Activated CD4-positive, alpha-beta memory T cell treated with anti-CD3 and anti-CD28 coated beads for 36 hours (primary cell): Measurements from ENCODE around the gene ATP6AP1. TPM values are rescaled to one million over a fixed set of nuclear protein-coding genes. Genes with fewer than 3 reads are reported as not detected.

Source experiments
- CTCF ChIA-PET: fragments of 350-600 bp; sonication (Branson Sonifier 250); formaldehyde crosslinking; loops from one replicate; lab custom pipeline; 2021; ENCODE audit warnings: antibody characterized with exemption, inconsistent platforms; lab: Charles Lee
- POLR2A ChIA-PET: fragments of 350-600 bp; sonication (Branson Sonifier 250); formaldehyde crosslinking; loops from one replicate; lab custom pipeline; 2021; ENCODE audit warnings: antibody characterized with exemption; lab: Charles Lee
- DNase-seq: peaks from one replicate; pipeline ENCODE4 v3.0.0-alpha.2; 2020
- H3K27ac Mint-ChIP-seq: one replicate; pipeline ENCODE4 v1.8.0; 2021; ENCODE audit warnings: mixed read lengths
- H3K27me3 Mint-ChIP-seq: one replicate; pipeline ENCODE4 v1.8.0; 2021; ENCODE audit warnings: mixed read lengths
- H3K36me3 Mint-ChIP-seq: one replicate; pipeline ENCODE4 v1.8.0; 2021; ENCODE audit warnings: mixed read lengths
- H3K4me1 Mint-ChIP-seq: one replicate; pipeline ENCODE4 v1.8.0; 2021; ENCODE audit warnings: low read depth, mixed read lengths
- H3K4me3 Mint-ChIP-seq: one replicate; pipeline ENCODE4 v1.8.0; 2021; ENCODE audit warnings: mild to moderate bottlenecking, mixed read lengths
- H3K9me3 Mint-ChIP-seq: one replicate; pipeline ENCODE4 v1.8.0; 2021; ENCODE audit warnings: mixed read lengths
- intact Hi-C: fragments of 100-400 bp; cut with micrococcal nuclease; formaldehyde crosslinking; loops from one replicate; pipeline ENCODE4 v1.15.1; 2023
- total RNA-seq, 2 experiments: library from RNA; stranded (reverse); gene quantifications; one replicate each; pipeline ENCODE4 v1.2.3, GENCODE V29; 2021

The ATP6AP1 gene
- total RNA-seq, 2 experiments from 2014 or later: 30.8 to 31.6 TPM

DNA sequence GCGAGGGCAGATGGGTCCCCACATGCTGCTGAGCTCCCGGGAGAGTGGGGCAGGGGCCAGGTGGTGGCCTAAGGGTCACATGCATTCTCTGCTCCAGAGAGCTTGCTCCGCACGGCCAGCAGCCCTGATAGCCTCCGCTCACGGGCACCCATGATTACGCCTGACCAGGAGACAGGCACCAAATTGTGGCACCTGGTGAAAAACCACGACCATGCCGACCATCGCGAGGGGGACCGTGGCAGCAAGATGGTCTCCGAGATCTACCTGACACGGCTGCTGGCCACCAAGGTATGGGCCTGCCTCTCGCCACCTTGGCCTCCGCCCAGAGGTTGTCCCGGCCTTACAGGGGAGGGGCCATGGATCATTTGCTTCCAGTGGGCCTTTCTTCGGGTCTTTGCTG, 41.4 kb downstream of the ATP6AP1 start:
- ChIA-PET POLR2A (no interaction called here), CTCF (no interaction called here)
- no peaks in the 10 kb centered on the region for H3K9me3 Mint-ChIP-seq
- H3K36me3 Mint-ChIP-seq: no peaks in the 10 kb centered on the region
- H3K27ac Mint-ChIP-seq: no peak overlapping the region
- H3K4me3 Mint-ChIP-seq: no peak overlapping the region
- intact Hi-C loops: no loop called here
- H3K27me3 Mint-ChIP-seq: no peaks in the 10 kb centered on the region
- H3K4me1 Mint-ChIP-seq: no peaks in the 10 kb centered on the region
- DNase-seq: no peak

DNA sequence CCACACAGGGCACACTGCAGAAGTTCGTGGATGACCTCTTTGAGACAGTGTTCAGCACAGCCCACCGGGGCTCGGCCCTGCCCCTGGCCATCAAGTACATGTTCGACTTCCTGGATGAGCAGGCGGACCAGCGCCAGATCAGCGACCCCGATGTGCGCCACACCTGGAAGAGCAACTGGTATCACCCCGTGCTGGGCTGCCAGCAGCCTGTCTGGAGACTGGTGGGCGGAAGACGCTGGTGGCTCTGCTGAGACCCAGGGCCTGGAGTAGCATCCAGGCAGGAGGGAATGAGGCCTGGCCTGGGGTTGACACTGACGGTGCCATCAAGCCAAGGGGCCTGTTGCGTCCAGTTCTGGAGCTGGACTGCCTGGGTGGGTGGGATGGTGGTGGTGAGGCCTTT, 42.0 kb downstream of the ATP6AP1 start:
- CTCF ChIA-PET: no interaction called here
- Mint-ChIP-seq H3K4me1 (peaks cover under 1% of the 10 kb centered on the region), H3K4me3 (no peak overlapping the region), H3K36me3 (no peaks in the 10 kb centered on the region), H3K27me3 (no peaks in the 10 kb centered on the region), H3K9me3 (no peaks in the 10 kb centered on the region), H3K27ac (no peak overlapping the region)
- intact Hi-C loops: no loop called here
- POLR2A ChIA-PET: no interaction called here
- DNase-seq: no peak

DNA sequence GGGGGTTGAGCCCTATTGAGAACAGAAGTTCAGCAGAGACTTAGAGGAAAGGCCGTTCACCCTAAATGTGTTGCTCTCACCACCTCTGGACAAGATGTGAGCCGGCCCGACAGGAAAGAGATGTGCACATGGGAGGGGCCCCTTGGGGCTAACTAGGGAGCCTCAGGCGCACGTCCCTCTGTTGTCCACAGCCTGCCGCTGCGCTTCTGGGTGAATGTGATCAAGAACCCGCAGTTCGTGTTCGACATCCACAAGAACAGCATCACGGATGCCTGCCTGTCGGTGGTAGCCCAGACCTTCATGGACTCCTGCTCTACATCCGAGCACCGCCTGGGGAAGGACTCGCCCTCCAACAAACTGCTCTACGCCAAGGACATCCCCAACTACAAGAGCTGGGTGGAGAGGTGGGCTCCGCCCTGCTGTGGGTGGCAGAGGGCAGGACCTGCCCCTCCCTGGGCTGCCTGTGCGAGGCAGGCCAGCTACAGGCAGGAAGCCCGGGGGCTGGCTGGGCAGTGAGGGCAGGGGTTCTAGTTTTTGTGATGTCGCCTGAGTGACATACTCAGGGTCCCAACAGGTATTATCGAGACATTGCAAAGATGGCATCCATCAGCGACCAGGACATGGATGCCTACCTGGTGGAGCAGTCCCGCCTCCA, 42.6 kb downstream of the ATP6AP1 start:
- Mint-ChIP-seq H3K27me3 (no peaks in the 10 kb centered on the region), H3K9me3 (no peaks in the 10 kb centered on the region), H3K27ac (no peak overlapping the region), H3K4me3 (no peak overlapping the region), H3K4me1 (peaks cover 3% of the 10 kb centered on the region), H3K36me3 (no peaks in the 10 kb centered on the region)
- ChIA-PET POLR2A (no interaction called here), CTCF (no interaction called here)
- intact Hi-C loops: no loop called here
- DNase-seq: no peak

DNA sequence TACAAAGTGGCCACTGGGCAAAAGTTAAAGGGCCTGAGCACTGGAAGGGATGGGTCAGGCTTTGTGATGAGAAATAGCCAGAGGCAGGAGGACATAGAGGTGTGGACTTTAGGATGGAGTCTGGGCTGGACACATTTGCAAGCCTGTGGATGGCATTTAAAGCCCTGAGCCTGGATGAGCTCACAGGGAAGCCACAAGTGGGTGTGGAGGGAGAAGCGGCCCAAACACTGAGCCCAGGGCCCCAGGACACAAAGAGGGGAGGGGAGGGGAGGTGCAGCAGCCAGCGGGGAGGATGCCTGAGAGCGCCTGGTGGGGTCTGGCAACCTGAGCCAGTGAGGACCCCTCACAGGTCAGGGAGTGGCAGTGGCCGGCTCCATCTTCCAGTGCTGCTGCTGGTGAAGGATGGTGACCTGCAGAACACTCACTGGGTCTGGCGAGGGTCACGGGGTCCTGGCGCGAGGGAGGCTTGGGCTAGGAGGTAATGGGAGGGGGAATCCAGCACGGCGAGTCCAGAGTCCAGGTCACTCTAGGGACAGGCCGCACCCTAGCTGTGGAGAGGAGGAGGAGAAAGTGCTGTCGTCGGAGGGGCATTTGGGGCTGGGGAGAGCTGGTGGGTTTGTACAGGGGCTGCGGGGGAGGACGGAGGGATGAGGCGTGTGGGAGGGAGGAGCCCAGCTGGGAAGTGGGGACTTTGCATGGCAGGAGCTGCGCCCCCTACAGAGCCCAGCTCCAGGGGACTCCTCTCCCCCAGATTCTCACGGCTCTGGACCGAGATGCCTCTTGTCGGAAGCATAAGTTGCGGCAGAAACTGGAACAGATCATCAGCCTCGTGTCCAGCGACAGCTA, 43.6 kb downstream of the ATP6AP1 start:
- H3K4me1 Mint-ChIP-seq: peaks cover 3% of the 10 kb centered on the region
- DNase-seq: no peak
- CTCF ChIA-PET: no interaction called here
- H3K4me3 Mint-ChIP-seq: no peak overlapping the region
- no peaks in the 10 kb centered on the region for H3K9me3 Mint-ChIP-seq
- H3K27ac Mint-ChIP-seq: no peak overlapping the region
- no peaks in the 10 kb centered on the region for H3K27me3 Mint-ChIP-seq
- no peaks in the 10 kb centered on the region for H3K36me3 Mint-ChIP-seq
- intact Hi-C loops: no loop called here
- POLR2A ChIA-PET: interaction anchor here (0.7 kb wide), 1 partner anchor 19 kb away, joined by 3 read pairs; no protein-coding TSS in a partner anchor

DNA sequence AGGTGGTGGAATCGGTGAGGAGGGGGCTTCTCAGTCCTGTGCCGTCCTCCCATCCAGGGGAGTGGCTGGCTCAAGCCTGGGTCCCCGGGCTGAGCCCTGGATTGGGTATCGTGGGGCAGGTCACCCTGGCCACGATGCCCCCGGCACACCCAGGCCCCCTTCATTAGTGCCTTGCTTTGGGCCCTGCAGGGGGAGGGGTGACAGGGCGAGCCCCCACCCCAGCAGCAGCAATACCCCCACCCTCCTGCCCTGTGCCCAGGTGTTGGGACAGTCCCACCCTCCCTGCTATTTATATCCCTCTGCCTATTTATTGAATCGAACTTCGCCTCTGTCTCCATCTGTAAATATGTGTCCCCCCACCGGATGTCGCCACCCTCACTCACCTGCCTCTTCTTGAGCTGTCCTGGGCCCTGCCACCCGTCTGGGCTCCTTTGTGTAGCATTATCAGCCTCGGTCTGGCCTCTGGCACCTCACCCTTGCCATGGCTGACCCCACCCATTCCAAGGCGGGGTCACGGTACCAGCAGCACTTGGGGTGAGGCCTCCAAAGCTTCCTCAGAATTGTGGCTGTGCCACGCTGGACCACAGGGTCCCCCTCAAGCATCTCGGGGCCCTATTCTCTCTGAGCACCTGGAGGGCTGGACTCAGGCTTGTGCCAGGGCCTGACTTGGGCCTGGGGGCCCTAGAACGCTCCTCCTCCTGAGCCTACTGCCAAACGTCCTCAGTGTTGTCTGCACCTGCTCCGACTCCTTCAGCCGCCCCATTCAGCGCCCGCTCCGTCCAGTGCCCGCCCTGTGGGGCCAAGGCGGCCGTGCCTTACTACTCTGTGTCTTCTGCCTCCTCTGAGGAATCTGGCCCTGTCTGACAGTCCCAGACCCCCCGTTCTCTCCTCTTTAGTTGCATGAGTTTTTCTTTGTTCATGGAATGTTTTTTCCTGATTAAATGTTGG, 44.5 kb downstream of the ATP6AP1 start:
- no peaks in the 10 kb centered on the region for H3K27me3 Mint-ChIP-seq
- H3K4me3 Mint-ChIP-seq: no peak overlapping the region
- H3K9me3 Mint-ChIP-seq: no peaks in the 10 kb centered on the region
- peaks cover 8% of the 10 kb centered on the region for H3K4me1 Mint-ChIP-seq
- intact Hi-C loops: no loop called here
- H3K36me3 Mint-ChIP-seq: no peaks in the 10 kb centered on the region
- ChIA-PET CTCF (no interaction called here), POLR2A (interaction anchor here (0.7 kb wide), 1 partner anchor 20 kb away, joined by 3 read pairs; no protein-coding TSS in a partner anchor)
- peak overlapping the region; percentile 39 for H3K27ac Mint-ChIP-seq
- DNase-seq: no peak

DNA sequence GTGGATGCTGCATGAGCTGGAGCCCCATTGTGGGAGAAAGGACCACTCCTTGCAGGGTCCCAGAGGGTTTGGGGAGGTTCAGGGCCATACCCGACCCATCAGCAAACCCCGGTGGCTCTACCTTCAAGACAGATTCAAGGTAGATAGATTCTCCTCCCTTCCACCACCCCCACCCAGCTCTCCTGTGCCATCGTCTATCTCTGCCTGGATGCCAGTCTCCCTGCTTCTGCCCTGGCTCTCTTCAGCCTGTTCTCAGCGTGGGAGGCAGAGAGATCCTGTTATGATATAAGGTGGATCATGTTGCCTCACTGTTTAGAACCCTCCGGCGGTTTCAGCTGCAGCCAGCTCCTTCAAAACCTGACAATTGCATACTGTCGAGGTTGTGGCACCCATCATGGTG, 45.2 kb downstream of the ATP6AP1 start:
- no peak overlapping the region for H3K4me3 Mint-ChIP-seq
- peaks cover 13% of the 10 kb centered on the region for H3K4me1 Mint-ChIP-seq
- no peaks in the 10 kb centered on the region for H3K27me3 Mint-ChIP-seq
- intact Hi-C loops: no loop called here
- peak overlapping the region; percentile 39 for H3K27ac Mint-ChIP-seq
- ChIA-PET CTCF (no interaction called here), POLR2A (no interaction called here)
- no peaks in the 10 kb centered on the region for H3K9me3 Mint-ChIP-seq
- no peaks in the 10 kb centered on the region for H3K36me3 Mint-ChIP-seq
- no peak for DNase-seq

DNA sequence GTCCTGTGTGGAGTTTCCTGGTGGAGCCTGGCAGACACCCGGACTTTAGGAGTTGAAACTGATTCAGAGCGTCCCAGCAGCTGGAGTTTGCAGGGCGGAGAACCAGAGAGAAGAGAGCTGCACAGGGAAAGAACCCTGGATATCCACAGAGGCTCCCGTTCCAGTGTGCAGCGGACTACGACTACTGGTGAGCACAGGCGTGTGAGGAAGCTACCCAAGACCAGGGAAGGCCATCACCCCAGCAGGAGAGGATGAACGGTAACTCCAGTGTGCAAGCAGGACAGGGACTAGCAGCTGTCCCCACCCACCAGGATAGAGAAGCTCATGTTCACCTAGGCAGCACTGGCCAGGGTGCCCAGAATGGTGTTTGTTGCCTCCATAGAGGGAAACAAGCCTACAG, 48.3 kb downstream of the ATP6AP1 start:
- Mint-ChIP-seq H3K27ac (peak overlapping the region; percentile 8), H3K36me3 (no peaks in the 10 kb centered on the region), H3K4me1 (peaks cover 15% of the 10 kb centered on the region), H3K4me3 (no peak overlapping the region), H3K9me3 (no peaks in the 10 kb centered on the region), H3K27me3 (no peaks in the 10 kb centered on the region)
- intact Hi-C loops: loop anchor here (5.0 kb wide), 1 partner anchor 35 kb away; the partner anchor contains the start of gene FAM50A
- DNase-seq: no peak
- ChIA-PET CTCF (no interaction called here), POLR2A (no interaction called here)

DNA sequence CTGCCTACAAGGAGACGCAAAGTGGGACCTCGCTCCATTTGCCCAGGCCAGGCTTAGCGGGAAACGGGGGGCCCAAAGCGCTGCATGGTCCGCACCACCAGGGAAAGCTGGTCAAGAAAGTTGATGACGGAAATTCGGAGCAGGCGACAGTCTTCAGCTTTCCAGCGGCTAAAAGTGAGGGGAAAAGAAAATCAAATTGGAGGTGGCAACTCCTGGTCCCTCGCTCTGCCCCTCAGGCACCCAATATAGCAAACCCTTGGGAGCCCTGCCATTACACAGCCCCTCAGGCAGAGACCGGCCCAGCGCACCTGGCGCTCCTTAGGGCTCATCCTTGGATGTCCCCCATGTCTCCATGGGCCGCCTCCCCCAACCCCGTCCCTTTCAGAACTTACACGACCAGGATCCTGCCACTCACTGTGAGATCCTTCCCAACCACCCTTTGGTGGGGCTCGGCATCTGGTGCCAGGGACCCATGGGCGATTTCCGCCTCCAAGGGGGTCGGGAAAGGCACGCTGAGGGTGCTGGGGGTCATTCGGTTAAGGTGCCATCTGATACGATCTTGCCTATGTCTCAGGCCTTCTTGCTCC, 49.5 kb downstream of the ATP6AP1 start:
- peaks cover 15% of the 10 kb centered on the region for H3K4me1 Mint-ChIP-seq
- intact Hi-C loops: loop anchor here (5.0 kb wide), 1 partner anchor 36 kb away; the partner anchor contains the start of gene FAM50A
- peak overlapping the region; percentile 77 for H3K27ac Mint-ChIP-seq
- ChIA-PET POLR2A (interaction anchor here (0.6 to 1.3 kb wide), 4 partner anchors 9 to 78 kb away, joined by 3 to 4 read pairs (median 3); partner anchors contain the start of gene UBL4A), CTCF (interaction anchor here (1.1 kb wide), 1 partner anchor 79 kb away, joined by 3 read pairs; no protein-coding TSS in a partner anchor)
- no peaks in the 10 kb centered on the region for H3K36me3 Mint-ChIP-seq
- peak overlapping the region; percentile 81 for H3K4me3 Mint-ChIP-seq
- DNase-seq: no peak
- H3K27me3 Mint-ChIP-seq: no peaks in the 10 kb centered on the region
- H3K9me3 Mint-ChIP-seq: no peaks in the 10 kb centered on the region

DNA sequence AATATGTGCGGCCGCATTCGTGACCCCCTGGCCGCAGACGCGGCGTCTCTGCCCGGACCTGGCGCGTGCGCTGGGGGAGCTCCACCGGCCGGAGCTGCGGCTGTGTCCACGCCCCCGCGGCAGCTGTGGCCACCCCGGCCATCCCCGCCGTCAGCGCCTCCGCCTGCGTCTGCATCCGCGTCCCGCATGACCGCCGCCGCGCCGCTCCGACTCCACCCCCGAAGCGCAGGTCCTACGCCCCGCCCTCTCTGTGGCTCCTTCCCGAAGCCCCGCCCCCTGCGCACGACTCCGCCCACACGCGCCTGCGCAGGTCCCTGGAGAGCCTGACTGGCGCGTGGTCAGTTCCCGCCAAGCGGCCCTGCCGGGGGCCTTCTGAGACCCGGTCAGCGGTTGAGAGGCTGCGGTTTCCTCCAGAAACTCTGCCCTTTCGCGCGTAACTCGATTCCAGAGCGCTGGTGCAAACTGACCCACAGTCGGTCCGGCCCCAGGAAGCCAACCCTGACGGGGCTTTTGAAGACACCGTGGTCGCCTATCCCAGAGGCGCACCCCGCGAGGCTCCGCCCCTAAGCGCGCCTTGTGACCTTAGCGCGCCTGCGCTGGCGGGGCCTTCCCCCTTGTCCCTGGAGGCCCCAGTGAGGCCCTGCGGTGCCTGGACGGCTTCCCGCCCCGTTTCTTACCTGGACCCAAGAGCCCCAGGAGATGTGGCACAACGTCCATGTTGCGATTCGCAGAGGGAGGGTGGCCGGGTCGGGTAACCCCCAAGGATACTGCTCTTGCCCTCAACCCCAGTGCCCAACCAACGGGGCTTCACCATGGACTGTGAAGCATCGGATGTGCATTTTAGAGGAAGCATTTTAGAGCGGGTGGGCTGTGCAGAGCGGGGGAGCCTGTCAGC, 50.5 kb downstream of the ATP6AP1 start, which contains the start of gene LAGE3:
Gene LAGE3, minus strand, starts transcription at position 554 of the 895 bp plus-strand sequence. Its CDS starts 366 bp downstream, at position 188.
- peak within 1 kb of the TSS; percentile 81 for H3K4me3 Mint-ChIP-seq
- intact Hi-C loops: loop anchor here (5.0 kb wide), 1 partner anchor 37 kb away; the partner anchor contains the start of gene FAM50A
- ChIA-PET CTCF (no interaction called here), POLR2A (interaction anchor here (0.6 to 1.3 kb wide), 4 partner anchors 8 to 79 kb away, joined by 3 to 4 read pairs (median 3); partner anchors contain the start of gene UBL4A)
- H3K4me1 Mint-ChIP-seq: peaks cover 19% of the 10 kb centered on the region
- H3K27me3 Mint-ChIP-seq: no peaks in the 10 kb centered on the region
- H3K36me3 Mint-ChIP-seq: no peaks in the 10 kb centered on the region
- no peaks in the 10 kb centered on the region for H3K9me3 Mint-ChIP-seq
- H3K27ac Mint-ChIP-seq: peak within 1 kb of the TSS; percentile 95
- peak; percentile 96 for DNase-seq

DNA sequence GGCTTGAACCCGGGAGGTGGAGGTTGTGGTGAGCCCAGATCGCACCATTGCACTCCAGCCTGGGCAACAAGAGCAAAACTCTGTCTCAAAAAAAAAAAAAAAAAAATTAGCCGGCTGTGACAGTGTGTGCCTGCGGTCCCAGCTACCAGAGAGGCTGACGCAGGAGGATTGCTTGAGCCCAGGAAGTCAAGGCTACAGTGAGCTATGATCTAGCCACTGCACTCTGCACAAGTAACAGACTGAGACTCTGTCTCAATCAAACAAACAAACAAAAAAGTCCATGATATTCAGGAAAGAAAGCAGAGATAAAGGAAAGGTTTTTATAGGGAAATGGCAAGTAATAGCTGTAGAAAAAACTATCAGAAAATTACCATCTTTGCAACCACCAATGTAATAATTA, 52.7 kb downstream of the ATP6AP1 start:
- H3K9me3 Mint-ChIP-seq: no peaks in the 10 kb centered on the region
- POLR2A ChIA-PET: interaction anchor here (0.9 kb wide), 1 partner anchor 84 kb away, joined by 4 read pairs; no protein-coding TSS in a partner anchor
- intact Hi-C loops: no loop called here

More for the DNA sequence above, 52.7 kb downstream of the ATP6AP1 start:
- CTCF ChIA-PET: interaction anchor here (1.2 kb wide), 1 partner anchor 9 kb away, joined by 3 read pairs; the partner anchor contains the start of gene SLC10A3
- H3K36me3 Mint-ChIP-seq: peaks cover 3% of the 10 kb centered on the region
- H3K27me3 Mint-ChIP-seq: no peaks in the 10 kb centered on the region
- peaks cover 25% of the 10 kb centered on the region for H3K4me1 Mint-ChIP-seq
- DNase-seq: no peak
- H3K27ac Mint-ChIP-seq: no peak overlapping the region
- H3K4me3 Mint-ChIP-seq: no peak overlapping the region
